ENCODE results near the gene SEL1L2.

DNA sequence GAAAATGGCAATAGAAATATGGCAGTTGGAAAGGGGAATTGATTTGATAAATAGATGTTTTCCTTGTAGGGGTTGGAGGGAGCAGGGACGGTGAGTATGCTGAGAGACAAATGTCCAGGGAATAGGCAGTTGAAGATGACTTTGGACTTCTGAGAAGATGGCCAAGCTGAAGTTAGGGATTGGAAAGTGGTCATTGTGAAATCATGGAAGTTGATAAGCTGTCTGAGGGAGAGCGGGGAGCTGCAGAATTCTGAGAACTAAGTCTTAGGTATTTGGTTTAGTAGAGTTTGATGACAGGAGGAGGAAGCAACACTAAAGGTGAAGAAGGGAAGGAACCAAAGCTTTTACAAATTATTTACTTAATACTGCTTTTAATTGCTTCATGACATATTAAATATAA lies 190.4 kb downstream of the SEL1L2 start:
- TF ChIP-seq, protein P1, sequence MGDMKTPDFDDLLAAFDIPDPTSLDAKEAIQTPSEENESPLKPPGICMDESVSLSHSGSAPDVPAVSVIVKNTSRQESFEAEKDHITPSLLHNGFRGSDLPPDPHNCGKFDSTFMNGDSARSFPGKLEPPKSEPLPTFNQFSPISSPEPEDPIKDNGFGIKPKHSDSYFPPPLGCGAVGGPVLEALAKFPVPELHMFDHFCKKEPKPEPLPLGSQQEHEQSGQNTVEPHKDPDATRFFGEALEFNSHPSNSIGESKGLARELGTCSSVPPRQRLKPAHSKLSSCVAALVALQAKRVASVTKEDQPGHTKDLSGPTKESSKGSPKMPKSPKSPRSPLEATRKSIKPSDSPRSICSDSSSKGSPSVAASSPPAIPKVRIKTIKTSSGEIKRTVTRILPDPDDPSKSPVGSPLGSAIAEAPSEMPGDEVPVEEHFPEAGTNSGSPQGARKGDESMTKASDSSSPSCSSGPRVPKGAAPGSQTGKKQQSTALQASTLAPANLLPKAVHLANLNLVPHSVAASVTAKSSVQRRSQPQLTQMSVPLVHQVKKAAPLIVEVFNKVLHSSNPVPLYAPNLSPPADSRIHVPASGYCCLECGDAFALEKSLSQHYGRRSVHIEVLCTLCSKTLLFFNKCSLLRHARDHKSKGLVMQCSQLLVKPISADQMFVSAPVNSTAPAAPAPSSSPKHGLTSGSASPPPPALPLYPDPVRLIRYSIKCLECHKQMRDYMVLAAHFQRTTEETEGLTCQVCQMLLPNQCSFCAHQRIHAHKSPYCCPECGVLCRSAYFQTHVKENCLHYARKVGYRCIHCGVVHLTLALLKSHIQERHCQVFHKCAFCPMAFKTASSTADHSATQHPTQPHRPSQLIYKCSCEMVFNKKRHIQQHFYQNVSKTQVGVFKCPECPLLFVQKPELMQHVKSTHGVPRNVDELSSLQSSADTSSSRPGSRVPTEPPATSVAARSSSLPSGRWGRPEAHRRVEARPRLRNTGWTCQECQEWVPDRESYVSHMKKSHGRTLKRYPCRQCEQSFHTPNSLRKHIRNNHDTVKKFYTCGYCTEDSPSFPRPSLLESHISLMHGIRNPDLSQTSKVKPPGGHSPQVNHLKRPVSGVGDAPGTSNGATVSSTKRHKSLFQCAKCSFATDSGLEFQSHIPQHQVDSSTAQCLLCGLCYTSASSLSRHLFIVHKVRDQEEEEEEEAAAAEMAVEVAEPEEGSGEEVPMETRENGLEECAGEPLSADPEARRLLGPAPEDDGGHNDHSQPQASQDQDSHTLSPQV (IDR thresholded peaks at IDR 0.05): no peak
- TF ChIP-seq, protein P2, sequence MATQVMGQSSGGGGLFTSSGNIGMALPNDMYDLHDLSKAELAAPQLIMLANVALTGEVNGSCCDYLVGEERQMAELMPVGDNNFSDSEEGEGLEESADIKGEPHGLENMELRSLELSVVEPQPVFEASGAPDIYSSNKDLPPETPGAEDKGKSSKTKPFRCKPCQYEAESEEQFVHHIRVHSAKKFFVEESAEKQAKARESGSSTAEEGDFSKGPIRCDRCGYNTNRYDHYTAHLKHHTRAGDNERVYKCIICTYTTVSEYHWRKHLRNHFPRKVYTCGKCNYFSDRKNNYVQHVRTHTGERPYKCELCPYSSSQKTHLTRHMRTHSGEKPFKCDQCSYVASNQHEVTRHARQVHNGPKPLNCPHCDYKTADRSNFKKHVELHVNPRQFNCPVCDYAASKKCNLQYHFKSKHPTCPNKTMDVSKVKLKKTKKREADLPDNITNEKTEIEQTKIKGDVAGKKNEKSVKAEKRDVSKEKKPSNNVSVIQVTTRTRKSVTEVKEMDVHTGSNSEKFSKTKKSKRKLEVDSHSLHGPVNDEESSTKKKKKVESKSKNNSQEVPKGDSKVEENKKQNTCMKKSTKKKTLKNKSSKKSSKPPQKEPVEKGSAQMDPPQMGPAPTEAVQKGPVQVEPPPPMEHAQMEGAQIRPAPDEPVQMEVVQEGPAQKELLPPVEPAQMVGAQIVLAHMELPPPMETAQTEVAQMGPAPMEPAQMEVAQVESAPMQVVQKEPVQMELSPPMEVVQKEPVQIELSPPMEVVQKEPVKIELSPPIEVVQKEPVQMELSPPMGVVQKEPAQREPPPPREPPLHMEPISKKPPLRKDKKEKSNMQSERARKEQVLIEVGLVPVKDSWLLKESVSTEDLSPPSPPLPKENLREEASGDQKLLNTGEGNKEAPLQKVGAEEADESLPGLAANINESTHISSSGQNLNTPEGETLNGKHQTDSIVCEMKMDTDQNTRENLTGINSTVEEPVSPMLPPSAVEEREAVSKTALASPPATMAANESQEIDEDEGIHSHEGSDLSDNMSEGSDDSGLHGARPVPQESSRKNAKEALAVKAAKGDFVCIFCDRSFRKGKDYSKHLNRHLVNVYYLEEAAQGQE (IDR thresholded peaks at IDR 0.05; ENCODE audit: borderline replicate concordance): no peak
- TF ChIP-seq, protein P2 (CRISPR knock-in tag; IDR thresholded peaks at IDR 0.05; ENCODE audit: low read depth): no peak
- TF ChIP-seq, protein P3, sequence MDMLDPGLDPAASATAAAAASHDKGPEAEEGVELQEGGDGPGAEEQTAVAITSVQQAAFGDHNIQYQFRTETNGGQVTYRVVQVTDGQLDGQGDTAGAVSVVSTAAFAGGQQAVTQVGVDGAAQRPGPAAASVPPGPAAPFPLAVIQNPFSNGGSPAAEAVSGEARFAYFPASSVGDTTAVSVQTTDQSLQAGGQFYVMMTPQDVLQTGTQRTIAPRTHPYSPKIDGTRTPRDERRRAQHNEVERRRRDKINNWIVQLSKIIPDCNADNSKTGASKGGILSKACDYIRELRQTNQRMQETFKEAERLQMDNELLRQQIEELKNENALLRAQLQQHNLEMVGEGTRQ (CRISPR knock-in tag; IDR thresholded peaks at IDR 0.05): no peak
- TF ChIP-seq ZNF3 (CRISPR knock-in tag; IDR thresholded peaks at IDR 0.05): no peak
- TF ChIP-seq SLC30A9 (CRISPR knock-in tag; IDR thresholded peaks at IDR 0.05): no peak
- TF ChIP-seq, protein P4, sequence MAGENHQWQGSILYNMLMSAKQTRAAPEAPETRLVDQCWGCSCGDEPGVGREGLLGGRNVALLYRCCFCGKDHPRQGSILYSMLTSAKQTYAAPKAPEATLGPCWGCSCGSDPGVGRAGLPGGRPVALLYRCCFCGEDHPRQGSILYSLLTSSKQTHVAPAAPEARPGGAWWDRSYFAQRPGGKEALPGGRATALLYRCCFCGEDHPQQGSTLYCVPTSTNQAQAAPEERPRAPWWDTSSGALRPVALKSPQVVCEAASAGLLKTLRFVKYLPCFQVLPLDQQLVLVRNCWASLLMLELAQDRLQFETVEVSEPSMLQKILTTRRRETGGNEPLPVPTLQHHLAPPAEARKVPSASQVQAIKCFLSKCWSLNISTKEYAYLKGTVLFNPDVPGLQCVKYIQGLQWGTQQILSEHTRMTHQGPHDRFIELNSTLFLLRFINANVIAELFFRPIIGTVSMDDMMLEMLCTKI (IDR thresholded peaks at IDR 0.05; ENCODE audit: partially characterized antibody): no peak
- TF ChIP-seq, protein P5, sequence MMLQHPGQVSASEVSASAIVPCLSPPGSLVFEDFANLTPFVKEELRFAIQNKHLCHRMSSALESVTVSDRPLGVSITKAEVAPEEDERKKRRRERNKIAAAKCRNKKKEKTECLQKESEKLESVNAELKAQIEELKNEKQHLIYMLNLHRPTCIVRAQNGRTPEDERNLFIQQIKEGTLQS (IDR thresholded peaks at IDR 0.05): no peak
- TF ChIP-seq, protein P5 (CRISPR knock-in tag; conservative IDR thresholded peaks at IDR 0.05): no peak
- TF ChIP-seq POLR2A (conservative IDR thresholded peaks at IDR 0.05): no peak
- no peak for TF ChIP-seq ZNF644 (tag; IDR thresholded peaks at IDR 0.05; ENCODE audit: low read depth)
- TF ChIP-seq, protein P6, sequence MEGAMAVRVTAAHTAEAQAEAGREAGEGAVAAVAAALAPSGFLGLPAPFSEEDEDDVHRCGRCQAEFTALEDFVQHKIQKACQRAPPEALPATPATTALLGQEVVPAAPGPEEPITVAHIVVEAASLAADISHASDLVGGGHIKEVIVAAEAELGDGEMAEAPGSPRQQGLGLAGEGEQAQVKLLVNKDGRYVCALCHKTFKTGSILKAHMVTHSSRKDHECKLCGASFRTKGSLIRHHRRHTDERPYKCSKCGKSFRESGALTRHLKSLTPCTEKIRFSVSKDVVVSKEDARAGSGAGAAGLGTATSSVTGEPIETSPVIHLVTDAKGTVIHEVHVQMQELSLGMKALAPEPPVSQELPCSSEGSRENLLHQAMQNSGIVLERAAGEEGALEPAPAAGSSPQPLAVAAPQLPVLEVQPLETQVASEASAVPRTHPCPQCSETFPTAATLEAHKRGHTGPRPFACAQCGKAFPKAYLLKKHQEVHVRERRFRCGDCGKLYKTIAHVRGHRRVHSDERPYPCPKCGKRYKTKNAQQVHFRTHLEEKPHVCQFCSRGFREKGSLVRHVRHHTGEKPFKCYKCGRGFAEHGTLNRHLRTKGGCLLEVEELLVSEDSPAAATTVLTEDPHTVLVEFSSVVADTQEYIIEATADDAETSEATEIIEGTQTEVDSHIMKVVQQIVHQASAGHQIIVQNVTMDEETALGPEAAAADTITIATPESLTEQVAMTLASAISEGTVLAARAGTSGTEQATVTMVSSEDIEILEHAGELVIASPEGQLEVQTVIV (CRISPR knock-in tag; IDR thresholded peaks at IDR 0.05; ENCODE audit: borderline replicate concordance): no peak

Data from K562 (cell line).